ENCODE data around the gene DUS2. TPM values are rescaled to one million over a fixed set of nuclear protein-coding genes. Genes with fewer than 3 reads are reported as not detected.

The DUS2 gene
- total and polyA plus RNA-seq, 9 of the 15 experiments (the other 6 are each of a cell fraction or from before 2014, with no cell fraction given) = 5.8 to 22.5 (median 20.6) TPM

- no peak; the same call in 1 of the 2 replicates for TF ChIP-seq FOXP1 (CRISPR knock-in tag; IDR thresholded peaks at IDR 0.05)
- no peak for TF ChIP-seq ZNF184 (CRISPR knock-in tag; IDR thresholded peaks at IDR 0.05)
- TF ChIP-seq, protein P1, sequence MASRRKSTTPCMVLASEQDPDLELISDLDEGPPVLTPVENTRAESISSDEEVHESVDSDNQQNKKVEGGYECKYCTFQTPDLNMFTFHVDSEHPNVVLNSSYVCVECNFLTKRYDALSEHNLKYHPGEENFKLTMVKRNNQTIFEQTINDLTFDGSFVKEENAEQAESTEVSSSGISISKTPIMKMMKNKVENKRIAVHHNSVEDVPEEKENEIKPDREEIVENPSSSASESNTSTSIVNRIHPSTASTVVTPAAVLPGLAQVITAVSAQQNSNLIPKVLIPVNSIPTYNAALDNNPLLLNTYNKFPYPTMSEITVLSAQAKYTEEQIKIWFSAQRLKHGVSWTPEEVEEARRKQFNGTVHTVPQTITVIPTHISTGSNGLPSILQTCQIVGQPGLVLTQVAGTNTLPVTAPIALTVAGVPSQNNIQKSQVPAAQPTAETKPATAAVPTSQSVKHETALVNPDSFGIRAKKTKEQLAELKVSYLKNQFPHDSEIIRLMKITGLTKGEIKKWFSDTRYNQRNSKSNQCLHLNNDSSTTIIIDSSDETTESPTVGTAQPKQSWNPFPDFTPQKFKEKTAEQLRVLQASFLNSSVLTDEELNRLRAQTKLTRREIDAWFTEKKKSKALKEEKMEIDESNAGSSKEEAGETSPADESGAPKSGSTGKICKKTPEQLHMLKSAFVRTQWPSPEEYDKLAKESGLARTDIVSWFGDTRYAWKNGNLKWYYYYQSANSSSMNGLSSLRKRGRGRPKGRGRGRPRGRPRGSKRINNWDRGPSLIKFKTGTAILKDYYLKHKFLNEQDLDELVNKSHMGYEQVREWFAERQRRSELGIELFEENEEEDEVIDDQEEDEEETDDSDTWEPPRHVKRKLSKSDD (conservative IDR thresholded peaks at IDR 0.05; ENCODE audit: low read length) = peak; percentile 77; the same call in 1 of the 2 replicates
- TF ChIP-seq MTA2 (IDR thresholded peaks at IDR 0.05; ENCODE audit: low read depth) = peak; percentile 21; the same call in 1 of the 2 replicates
- TF ChIP-seq ZKSCAN3 (CRISPR knock-in tag; IDR thresholded peaks at IDR 0.05) = no peak
- peak; percentile 94 for TF ChIP-seq MYC (IDR thresholded peaks at IDR 0.05; ENCODE audit: low read depth, low read length)
- peak; percentile 50; the same call in 1 of the 2 replicates for TF ChIP-seq MYC (CRISPR knock-in tag; IDR thresholded peaks at IDR 0.05; ENCODE audit: borderline replicate concordance, low read depth)
- TF ChIP-seq ZNF274 (IDR thresholded peaks at IDR 0.05; ENCODE audit: borderline replicate concordance, low read depth, low read length) = no peak
- TF ChIP-seq IRF2 (CRISPR knock-in tag; IDR thresholded peaks at IDR 0.05) = no peak
- no peak for TF ChIP-seq U2AF1 (optimal IDR thresholded peaks at IDR 0.05; ENCODE audit: low read depth, low read length)
- TF ChIP-seq, protein P2, sequence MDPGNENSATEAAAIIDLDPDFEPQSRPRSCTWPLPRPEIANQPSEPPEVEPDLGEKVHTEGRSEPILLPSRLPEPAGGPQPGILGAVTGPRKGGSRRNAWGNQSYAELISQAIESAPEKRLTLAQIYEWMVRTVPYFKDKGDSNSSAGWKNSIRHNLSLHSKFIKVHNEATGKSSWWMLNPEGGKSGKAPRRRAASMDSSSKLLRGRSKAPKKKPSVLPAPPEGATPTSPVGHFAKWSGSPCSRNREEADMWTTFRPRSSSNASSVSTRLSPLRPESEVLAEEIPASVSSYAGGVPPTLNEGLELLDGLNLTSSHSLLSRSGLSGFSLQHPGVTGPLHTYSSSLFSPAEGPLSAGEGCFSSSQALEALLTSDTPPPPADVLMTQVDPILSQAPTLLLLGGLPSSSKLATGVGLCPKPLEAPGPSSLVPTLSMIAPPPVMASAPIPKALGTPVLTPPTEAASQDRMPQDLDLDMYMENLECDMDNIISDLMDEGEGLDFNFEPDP (CRISPR knock-in tag; IDR thresholded peaks at IDR 0.05) = no peak
- no peak for TF ChIP-seq ZNF140 (CRISPR knock-in tag; IDR thresholded peaks at IDR 0.05)
- TF ChIP-seq ZNF384 (IDR thresholded peaks at IDR 0.05; ENCODE audit: low read depth, low read length) = no peak
- no peak for TF ChIP-seq BCOR (IDR thresholded peaks at IDR 0.05)
- TF ChIP-seq NR0B1 (IDR thresholded peaks at IDR 0.05; ENCODE audit: partially characterized antibody) = no peak
- peak; percentile 87 for TF ChIP-seq ZBTB33 (CRISPR knock-in tag; IDR thresholded peaks at IDR 0.05)
- no peak for TF ChIP-seq NFIC (IDR thresholded peaks at IDR 0.05)
- TF ChIP-seq, protein P3, sequence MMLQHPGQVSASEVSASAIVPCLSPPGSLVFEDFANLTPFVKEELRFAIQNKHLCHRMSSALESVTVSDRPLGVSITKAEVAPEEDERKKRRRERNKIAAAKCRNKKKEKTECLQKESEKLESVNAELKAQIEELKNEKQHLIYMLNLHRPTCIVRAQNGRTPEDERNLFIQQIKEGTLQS (IDR thresholded peaks at IDR 0.05) = no peak
- TF ChIP-seq, protein P3 (CRISPR knock-in tag; conservative IDR thresholded peaks at IDR 0.05) = no peak
- no peak for TF ChIP-seq ZFP1 (CRISPR knock-in tag; IDR thresholded peaks at IDR 0.05)
- no peak for TF ChIP-seq MCM7 (IDR thresholded peaks at IDR 0.05)
- TF ChIP-seq POLR2AphosphoS2 (IDR thresholded peaks at IDR 0.05; ENCODE audit: low read length) = no peak
Measured at GRCh38 chr16:68084504-68085258, 61.6 kb downstream of the DUS2 start (continued).
